Left kidney (tissue), 2 donors: ENCODE data around the gene UBAP1L. TPM values are rescaled to one million over a fixed set of nuclear protein-coding genes. Genes with fewer than 3 reads are reported as not detected.

Experiments used
- DNase-seq: peaks from one replicate; pipeline ENCODE4 v3.0.0-alpha.2; 2013
- polyA plus RNA-seq: library from polyadenylated mRNA; unstranded; fragments of 120-200 nt; gene quantifications from one replicate; pipeline ENCODE4 v1.2.1, GENCODE V29; 2013; ENCODE audit not compliant: insufficient read length

Gene UBAP1L
- polyA plus RNA-seq, 1 donor: 6.9 TPM

- DNase-seq: no peak
Observed at GRCh38 chr15:65066635-65067316, 48.2 kb downstream of the UBAP1L start.

GRCh38 chr15:65066001-65066634, 48.9 kb downstream of the UBAP1L start:
- DNase-seq: no peak

- DNase-seq: no peak
Observed at GRCh38 chr15:65062726-65063125, 52.3 kb downstream of the UBAP1L start.

GRCh38 chr15:65062061-65062460, 52.9 kb downstream of the UBAP1L start:
- no peak for DNase-seq

GRCh38 chr15:65060641-65061397, 54.2 kb downstream of the UBAP1L start:
- no peak for DNase-seq

GRCh38 chr15:65059931-65060596, 54.9 kb downstream of the UBAP1L start:
- DNase-seq: no peak

GRCh38 chr15:65059369-65059750, 55.6 kb downstream of the UBAP1L start:
- DNase-seq: no peak

GRCh38 chr15:65058394-65059368, 56.3 kb downstream of the UBAP1L start:
- no peak for DNase-seq

- DNase-seq: no peak
Observed at GRCh38 chr15:65057549-65057940, 57.5 kb downstream of the UBAP1L start.

GRCh38 chr15:65056868-65057548, 58.0 kb downstream of the UBAP1L start:
- no peak for DNase-seq

GRCh38 chr15:65056106-65056505, 58.9 kb downstream of the UBAP1L start:
- DNase-seq: no peak

- no peak for DNase-seq
Observed at GRCh38 chr15:65055201-65055870, 59.7 kb downstream of the UBAP1L start.

- DNase-seq: no peak
Observed at GRCh38 chr15:65054333-65055200, 60.4 kb downstream of the UBAP1L start.

- DNase-seq: no peak
Observed at GRCh38 chr15:65052956-65053355, 62.0 kb downstream of the UBAP1L start.

- no peak for DNase-seq
Observed at GRCh38 chr15:65051266-65051665, 63.7 kb downstream of the UBAP1L start.

- no peak for DNase-seq
Observed at GRCh38 chr15:65050270-65050669, 64.7 kb downstream of the UBAP1L start.

GRCh38 chr15:65049418-65049840, 65.6 kb downstream of the UBAP1L start:
- DNase-seq: peak; percentile 87

- DNase-seq: no peak
Observed at GRCh38 chr15:65048241-65048640, 66.8 kb downstream of the UBAP1L start.
